Activated CD4-positive, CD25-positive, alpha-beta regulatory T cell treated with anti-CD3 and anti-CD28 coated beads, Interleukin-2, amount 50 U/mL, for 72 hours (primary cell): Measurements from ENCODE around the gene RABL6.
"Not testable (repeated sequence)": the region's sequence is repeated elsewhere in the genome, so short reads cannot be mapped to it uniquely, and the experiment has no call there.

Source experiments
- DNase-seq: peaks from one replicate; pipeline ENCODE4 v3.0.0; 2021

Gene RABL6

GRCh38 chr9:136823136-136824046, 15.6 kb downstream of the RABL6 start:
- DNase-seq: no peak

GRCh38 chr9:136824496-136825225, 16.9 kb downstream of the RABL6 start:
- no peak for DNase-seq

- no peak for DNase-seq
Measured at GRCh38 chr9:136825295-136826187, 17.8 kb downstream of the RABL6 start.

- no peak for DNase-seq
Measured at GRCh38 chr9:136826188-136826541, 18.4 kb downstream of the RABL6 start.

- no peak for DNase-seq
Measured at GRCh38 chr9:136826703-136827582, 19.2 kb downstream of the RABL6 start.

GRCh38 chr9:136827794-136828473, 20.2 kb downstream of the RABL6 start:
- DNase-seq: no peak

- DNase-seq: no peak
Measured at GRCh38 chr9:136828474-136829140, 20.9 kb downstream of the RABL6 start.

- no peak for DNase-seq
Measured at GRCh38 chr9:136829412-136829811, 21.7 kb downstream of the RABL6 start.

GRCh38 chr9:136829981-136830885, 22.5 kb downstream of the RABL6 start:
- DNase-seq: no peak

GRCh38 chr9:136831002-136831719, 23.4 kb downstream of the RABL6 start:
- DNase-seq: no peak

- no peak for DNase-seq
Measured at GRCh38 chr9:136831720-136832104, 24.0 kb downstream of the RABL6 start.

- no peak for DNase-seq
Measured at GRCh38 chr9:136832581-136832980, 24.8 kb downstream of the RABL6 start.

- not testable (repeated sequence) for DNase-seq
Measured at GRCh38 chr9:136833381-136834048, 25.8 kb downstream of the RABL6 start.

- no peak for DNase-seq
Measured at GRCh38 chr9:136835162-136835931, 27.6 kb downstream of the RABL6 start.

GRCh38 chr9:136835932-136836904, 28.5 kb downstream of the RABL6 start:
- no peak for DNase-seq

GRCh38 chr9:136837146-136837855, 29.6 kb downstream of the RABL6 start:
- no peak for DNase-seq
